ENCODE measurements around the gene PIEZO1. TPM values are rescaled to one million over a fixed set of nuclear protein-coding genes. Genes with fewer than 3 reads are reported as not detected.

The PIEZO1 gene
- total RNA-seq, 1 experiment from 2014 or later: 71.1 TPM

DNA sequence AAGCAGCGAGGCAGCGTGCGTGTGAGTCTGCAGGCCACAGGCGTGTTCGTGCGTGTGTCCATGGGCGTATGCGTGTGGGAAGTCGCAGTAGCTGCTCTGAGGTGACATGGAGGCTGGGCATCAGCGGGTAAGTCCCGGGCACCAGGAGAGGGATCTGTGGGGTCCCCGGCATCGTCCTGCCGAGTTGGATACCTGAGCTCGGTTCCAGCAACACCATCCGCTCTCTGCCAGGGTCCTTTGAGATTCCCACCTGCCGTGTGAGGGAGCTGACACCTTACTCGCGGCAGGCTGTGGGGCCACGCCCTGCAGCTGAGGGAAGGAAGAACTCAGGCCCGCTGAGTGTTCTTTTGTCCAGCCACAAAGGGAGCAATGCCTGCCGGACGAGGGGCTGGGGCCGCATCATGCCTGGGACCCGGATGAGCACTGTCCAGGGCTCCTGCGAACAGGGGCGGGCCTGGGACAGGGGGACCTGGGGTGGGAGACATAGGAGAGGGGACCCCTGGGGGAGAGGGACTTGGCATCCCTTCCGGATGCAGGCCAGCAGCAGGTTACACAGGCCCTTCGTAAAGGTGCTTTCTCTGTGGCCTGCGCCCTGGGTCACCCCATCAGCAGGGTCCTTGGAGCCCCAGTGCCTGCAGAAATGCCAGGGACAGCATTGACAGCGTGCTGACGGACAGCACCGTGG, 93.7 kb downstream of the PIEZO1 start:
- Histone ChIP-seq H2BK15ac (ENCODE audit: low read depth, low read length) (no peak overlapping the region), H4K8ac (replicated peaks; ENCODE audit: insufficient read length, low read depth, low read length) (no peak overlapping the region), H2BK5ac (ENCODE audit: insufficient read length, low read length) (no peak overlapping the region), H3K27ac (ENCODE audit: insufficient read length, low read depth, low read length) (no peak overlapping the region), H3T11ph (ENCODE audit: low read length) (no peak overlapping the region), H3K4me1 (ENCODE audit: insufficient read depth, low read length) (no peaks in the 10 kb centered on the region), H3K27me3 (ENCODE audit: insufficient read depth, low read length) (no peaks in the 10 kb centered on the region), H3K56ac (ENCODE audit: insufficient read length, low read depth, low read length) (no peak overlapping the region), H2AK5ac (ENCODE audit: insufficient read length, low read length) (no peak overlapping the region), H3K4ac (ENCODE audit: low read depth, low read length) (no peak overlapping the region), H2BK12ac (ENCODE audit: insufficient read length, low read depth, low read length) (no peak overlapping the region), H4K91ac (ENCODE audit: insufficient read length, low read depth, low read length) (no peak overlapping the region), H3K18ac (ENCODE audit: insufficient read length, low read depth, low read length) (no peak overlapping the region), H3K23me2 (ENCODE audit: insufficient read length, low read depth, low read length, poor library complexity, severe bottlenecking) (peaks cover 3% of the 10 kb centered on the region), H4K5ac (ENCODE audit: insufficient read length, low read depth, low read length) (no peak overlapping the region), H3K79me2 (ENCODE audit: insufficient read depth, low read length) (no peaks in the 10 kb centered on the region), H2BK120ac (ENCODE audit: low read depth, low read length, poor library complexity, severe bottlenecking) (no peak overlapping the region), H2BK20ac (ENCODE audit: low read depth, low read length, poor library complexity, severe bottlenecking) (no peak overlapping the region), H4K20me1 (ENCODE audit: control insufficient read depth, insufficient read depth, insufficient read length) (no peaks in the 10 kb centered on the region), H2AFZ (ENCODE audit: low read length) (no peak overlapping the region), H3K23ac (ENCODE audit: insufficient read length, low read depth, low read length) (no peak overlapping the region), H3K9ac (ENCODE audit: extremely low read depth, insufficient read length, low read length) (no peak overlapping the region), H3K14ac (ENCODE audit: insufficient read depth, low read length) (no peak overlapping the region), H3K4me2 (ENCODE audit: insufficient read depth, insufficient read length, low read length) (no peak overlapping the region), H3K9me3 (ENCODE audit: control insufficient read depth, low read depth, low read length) (no peaks in the 10 kb centered on the region), H3K79me1 (ENCODE audit: insufficient read depth, low read depth, low read length, poor library complexity, severe bottlenecking) (no peaks in the 10 kb centered on the region)
- DNase-seq: no peak
- no peak overlapping the region for H3K4me3 Mint-ChIP-seq
- H3K36me3 Mint-ChIP-seq (ENCODE audit: insufficient read depth in 1 of 3, low read depth in 3 of 3): no peaks in the 10 kb centered on the region
- no peak overlapping the region for H3K27ac Mint-ChIP-seq
- H3K4me1 Mint-ChIP-seq: peaks cover 12 to 18% of the 10 kb centered on the region in 2 experiments
- H3K9me3 Mint-ChIP-seq: no peaks in the 10 kb centered on the region
- WGBS (ENCODE audit: extremely low coverage, insufficient read length, low lambda C conversion rate): no CpG with 5 or more reads among the region's 33 CpGs
- TF ChIP-seq, protein P1, sequence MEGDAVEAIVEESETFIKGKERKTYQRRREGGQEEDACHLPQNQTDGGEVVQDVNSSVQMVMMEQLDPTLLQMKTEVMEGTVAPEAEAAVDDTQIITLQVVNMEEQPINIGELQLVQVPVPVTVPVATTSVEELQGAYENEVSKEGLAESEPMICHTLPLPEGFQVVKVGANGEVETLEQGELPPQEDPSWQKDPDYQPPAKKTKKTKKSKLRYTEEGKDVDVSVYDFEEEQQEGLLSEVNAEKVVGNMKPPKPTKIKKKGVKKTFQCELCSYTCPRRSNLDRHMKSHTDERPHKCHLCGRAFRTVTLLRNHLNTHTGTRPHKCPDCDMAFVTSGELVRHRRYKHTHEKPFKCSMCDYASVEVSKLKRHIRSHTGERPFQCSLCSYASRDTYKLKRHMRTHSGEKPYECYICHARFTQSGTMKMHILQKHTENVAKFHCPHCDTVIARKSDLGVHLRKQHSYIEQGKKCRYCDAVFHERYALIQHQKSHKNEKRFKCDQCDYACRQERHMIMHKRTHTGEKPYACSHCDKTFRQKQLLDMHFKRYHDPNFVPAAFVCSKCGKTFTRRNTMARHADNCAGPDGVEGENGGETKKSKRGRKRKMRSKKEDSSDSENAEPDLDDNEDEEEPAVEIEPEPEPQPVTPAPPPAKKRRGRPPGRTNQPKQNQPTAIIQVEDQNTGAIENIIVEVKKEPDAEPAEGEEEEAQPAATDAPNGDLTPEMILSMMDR (conservative IDR thresholded peaks at IDR 0.05): no peak
- H3K27me3 Mint-ChIP-seq (ENCODE audit: low read depth): peaks cover 35% of the 10 kb centered on the region
